Dedifferentiated amniotic fluid mesenchymal stem cell (primary cell): Measurements from ENCODE around the gene UXS1.

Source experiments
- DNase-seq: peaks from one replicate; pipeline ENCODE4 v3.0.0-alpha.2; 2016; ENCODE audit errors: extremely low spot score

UXS1 gene

GRCh38 chr2:106189325-106189724 lies 4.8 kb downstream of the UXS1 start:
- DNase-seq, result no peak

GRCh38 chr2:106187273-106187891 lies 6.7 kb downstream of the UXS1 start:
- DNase-seq, result no peak

GRCh38 chr2:106185475-106186184 lies 8.5 kb downstream of the UXS1 start:
- no peak for DNase-seq

DNA sequence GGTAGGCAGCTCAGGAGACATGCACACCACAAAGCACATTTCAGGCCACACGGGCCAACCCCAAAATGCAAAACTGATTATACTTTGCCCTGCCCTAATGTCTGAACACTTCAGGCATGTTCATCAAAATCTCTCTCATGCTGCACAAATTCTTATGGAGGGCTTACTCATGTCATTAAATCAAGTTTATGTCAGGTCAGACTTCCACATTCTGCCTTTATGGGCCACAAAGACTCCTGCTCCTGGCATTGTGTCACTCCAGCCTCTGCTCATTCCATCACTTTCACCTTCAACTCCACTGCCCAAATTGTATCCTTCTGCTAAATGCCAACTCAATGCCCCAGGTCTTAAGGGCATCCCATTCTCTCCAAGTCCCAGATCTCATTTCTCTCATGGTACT lies 9.2 kb downstream of the UXS1 start:
- no peak for DNase-seq

- DNase-seq, result no peak
These were observed 9.7 kb downstream of the UXS1 start for GRCh38 chr2:106184394-106184793.

- no peak for DNase-seq
These were observed 10.9 kb downstream of the UXS1 start for GRCh38 chr2:106183101-106183696.

- no peak for DNase-seq
These were observed 13.0 kb downstream of the UXS1 start for GRCh38 chr2:106181064-106181463.

DNA sequence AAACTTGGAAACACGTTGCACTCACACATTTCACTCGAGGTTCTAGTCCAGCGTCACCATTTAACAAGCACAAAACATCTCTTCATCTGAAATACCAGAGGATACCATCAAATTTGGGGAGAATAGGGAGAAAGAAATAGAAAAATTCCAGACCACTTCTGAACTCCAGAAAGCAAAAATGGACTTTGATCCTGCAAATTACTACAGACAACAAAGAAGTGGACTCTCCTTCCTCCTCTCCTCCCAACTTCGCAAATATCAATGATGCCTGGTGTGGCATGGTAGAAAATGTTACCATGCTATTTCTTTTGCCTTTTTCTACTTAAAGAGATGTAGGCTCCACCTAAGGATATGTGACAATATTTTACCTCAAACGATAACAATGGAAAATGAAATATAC lies 13.5 kb downstream of the UXS1 start:
- no peak for DNase-seq

DNA sequence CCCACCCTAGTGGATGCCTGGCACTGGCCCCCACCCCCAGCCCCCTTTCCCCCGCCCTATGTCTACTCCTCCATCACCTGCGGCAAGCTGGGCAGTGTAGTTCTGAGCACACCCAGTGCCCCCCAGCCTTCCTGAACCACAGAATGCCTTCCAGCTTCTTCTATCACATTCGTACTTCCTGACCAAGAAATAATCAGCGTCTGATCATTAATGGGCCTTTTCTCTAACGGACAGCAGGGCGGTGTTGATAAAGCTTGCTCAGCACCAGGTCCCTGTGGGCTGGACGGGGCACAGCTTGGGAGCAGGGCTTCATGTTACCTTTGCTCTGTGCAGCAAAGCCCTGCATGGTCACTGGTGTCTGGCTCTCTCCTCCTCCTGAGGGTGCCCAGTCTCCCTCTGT lies 15.4 kb downstream of the UXS1 start:
- DNase-seq, result no peak

DNA sequence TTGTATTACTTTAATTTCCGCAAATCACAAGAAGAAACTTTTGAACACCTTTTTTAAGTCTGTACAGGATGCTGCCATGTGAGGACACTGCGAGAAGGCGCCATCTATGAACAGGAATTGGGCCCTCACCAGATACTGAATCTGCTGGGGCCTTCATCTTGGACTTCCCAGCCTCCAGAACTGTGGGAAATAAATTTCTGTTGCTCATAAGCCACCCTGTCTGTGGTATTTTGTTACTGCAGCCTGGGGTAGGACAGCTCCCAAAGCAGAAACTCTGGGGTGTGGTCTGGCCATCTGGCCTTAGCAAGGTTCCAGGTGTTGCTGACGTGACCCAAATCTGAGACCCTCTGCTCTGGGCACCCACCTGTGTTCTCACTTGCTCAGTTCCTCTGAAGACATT lies 16.5 kb downstream of the UXS1 start:
- no peak for DNase-seq

GRCh38 chr2:106176446-106177099 lies 17.5 kb downstream of the UXS1 start:
- no peak for DNase-seq

- no peak for DNase-seq
These were observed 18.8 kb downstream of the UXS1 start for GRCh38 chr2:106175086-106175850.

- DNase-seq, result no peak
These were observed 20.0 kb downstream of the UXS1 start for GRCh38 chr2:106174056-106174455.

DNA sequence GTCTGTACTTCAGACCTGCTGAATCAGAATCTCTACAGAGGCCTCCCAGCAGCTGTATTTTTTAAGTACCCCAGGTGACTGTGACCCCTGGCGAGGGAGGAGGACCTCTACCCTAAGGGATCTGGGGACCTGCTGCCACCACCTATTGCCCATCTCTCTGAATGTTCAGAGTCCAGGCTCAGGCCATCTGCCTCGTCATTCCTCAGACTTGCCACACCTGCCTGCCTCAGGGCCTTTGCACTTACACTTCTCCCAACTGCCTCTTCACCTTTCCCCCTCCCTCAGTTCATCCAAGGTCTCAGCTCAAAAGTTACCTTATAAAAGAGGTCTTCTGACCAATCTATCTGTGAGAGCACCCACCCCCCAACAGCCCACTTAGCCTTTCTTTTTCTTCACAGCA lies 21.5 kb downstream of the UXS1 start:
- DNase-seq, result no peak

- DNase-seq, result no peak
These were observed 25.4 kb downstream of the UXS1 start for GRCh38 chr2:106168657-106169056.

- DNase-seq, result no peak
These were observed 27.0 kb downstream of the UXS1 start for GRCh38 chr2:106167067-106167466.

DNA sequence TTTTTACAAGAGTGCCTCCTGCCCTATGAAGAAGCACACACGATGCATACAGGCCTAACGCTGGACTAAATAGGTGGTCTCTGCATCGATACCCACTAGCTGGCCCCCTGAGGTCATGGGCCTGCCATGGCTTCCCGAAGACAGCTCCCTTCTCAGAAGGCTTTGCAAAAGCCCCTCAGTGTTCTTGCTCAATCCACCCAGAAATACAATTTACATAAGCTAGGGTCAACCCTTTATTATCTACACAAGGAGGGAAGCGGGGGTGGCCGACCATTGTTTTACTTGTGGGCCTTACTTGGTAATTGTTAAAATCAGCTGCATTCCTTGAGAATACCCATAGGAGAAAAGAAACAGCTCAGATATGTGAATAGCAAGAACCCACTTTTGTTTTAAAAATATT lies 28.5 kb downstream of the UXS1 start:
- no peak for DNase-seq

DNA sequence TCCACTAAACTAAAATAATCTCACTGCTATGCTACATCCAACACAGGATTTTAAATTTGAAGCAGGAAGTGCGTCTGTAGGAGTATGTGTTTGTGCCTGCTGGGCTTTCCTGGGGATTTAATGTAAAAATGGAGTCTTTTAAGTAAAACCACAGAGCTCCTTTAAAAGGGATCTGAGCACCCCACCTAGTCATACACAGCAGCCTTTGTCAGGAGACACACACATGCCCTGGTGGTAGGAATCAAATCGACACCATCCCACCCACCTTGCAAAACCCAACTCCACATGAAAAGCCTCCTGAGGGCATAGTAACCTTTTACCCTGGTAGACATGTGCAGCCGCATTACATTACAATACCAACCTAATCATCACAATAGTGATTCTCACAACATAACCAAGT lies 29.1 kb downstream of the UXS1 start:
- DNase-seq, result no peak

- no peak for DNase-seq
These were observed 30.1 kb downstream of the UXS1 start for GRCh38 chr2:106163948-106164545.

GRCh38 chr2:106161938-106162820 lies 31.9 kb downstream of the UXS1 start:
- no peak for DNase-seq

- DNase-seq, result no peak
These were observed 32.8 kb downstream of the UXS1 start for GRCh38 chr2:106161341-106161740.
